Effector memory CD8-positive, alpha-beta T cell (primary cell): ENCODE results near the gene COL1A2.

Experiments used
- ATAC-seq: fragments of 150-1000 bp; cut with Tn5 transposase; replicated peaks from 2 replicates; pipeline ENCODE4 v1.10.0; 2021; ENCODE audit warnings: mild to moderate bottlenecking, moderate library complexity
- DNase-seq, 3 experiments: peaks; one replicate each; pipeline ENCODE4 v3.0.0; 2021
- H3K27ac Mint-ChIP-seq, 2 donors: one replicate each; pipeline ENCODE4 v1.8.0; 2022; ENCODE audit warnings: mild to moderate bottlenecking in 2 of 2, mixed read lengths in 2 of 2, moderate library complexity in 2 of 2
- H3K27me3 Mint-ChIP-seq, 2 donors: one replicate each; pipeline ENCODE4 v1.8.0; 2022; ENCODE audit warnings: mixed read lengths in 2 of 2
- H3K36me3 Mint-ChIP-seq: one replicate; pipeline ENCODE4 v1.8.0; 2022; ENCODE audit warnings: mild to moderate bottlenecking, moderate library complexity, mixed read lengths; ENCODE audit not compliant: insufficient read depth
- H3K4me1 Mint-ChIP-seq, 2 donors: one replicate each; pipeline ENCODE4 v1.8.0; 2022; ENCODE audit warnings: low read depth in 2 of 2, mixed read lengths in 2 of 2
- H3K4me3 Mint-ChIP-seq, 2 donors: one replicate each; pipeline ENCODE4 v1.8.0; 2022; ENCODE audit warnings: mild to moderate bottlenecking in 2 of 2, mixed read lengths in 2 of 2, moderate library complexity in 2 of 2
- H3K9me3 Mint-ChIP-seq, 2 donors: one replicate each; pipeline ENCODE4 v1.8.0; 2022; ENCODE audit warnings: mixed read lengths in 2 of 2

Gene COL1A2

GRCh38 chr7:94436018-94436604 lies 41.4 kb downstream of the COL1A2 start:
- DNase-seq (peak; percentile 40 to 51 (median 47)), ATAC-seq (peak; percentile 80)
- Mint-ChIP-seq H3K4me3 (no peak overlapping the region), H3K27me3 (peaks cover 18 to 22% of the 10 kb centered on the region in 2 donors), H3K36me3 (no peaks in the 10 kb centered on the region), H3K27ac (no peak overlapping the region), H3K9me3 (no peaks in the 10 kb centered on the region), H3K4me1 (peaks cover 0 to 3% of the 10 kb centered on the region in 2 donors)

- no peak for ATAC-seq
- Mint-ChIP-seq H3K4me1 (peaks cover 0 to 3% of the 10 kb centered on the region in 2 donors), H3K27ac (no peak overlapping the region), H3K27me3 (peaks cover 24 to 27% of the 10 kb centered on the region in 2 donors), H3K4me3 (no peak overlapping the region), H3K36me3 (no peaks in the 10 kb centered on the region), H3K9me3 (no peaks in the 10 kb centered on the region)
- DNase-seq: no peak
Measured at GRCh38 chr7:94436700-94437099, 42.0 kb downstream of the COL1A2 start.

- DNase-seq: no peak
- no peak for ATAC-seq
Measured at GRCh38 chr7:94439893-94440381, 45.2 kb downstream of the COL1A2 start.

GRCh38 chr7:94440451-94441039 lies 45.9 kb downstream of the COL1A2 start:
- H3K4me3 Mint-ChIP-seq: no peak overlapping the region
- peaks cover 31 to 42% of the 10 kb centered on the region in 2 donors for H3K27me3 Mint-ChIP-seq
- ATAC-seq (no peak), DNase-seq (no peak)
- H3K27ac Mint-ChIP-seq: no peak overlapping the region
- H3K9me3 Mint-ChIP-seq: no peaks in the 10 kb centered on the region
- peaks cover 0 to 3% of the 10 kb centered on the region in 2 donors for H3K4me1 Mint-ChIP-seq
- H3K36me3 Mint-ChIP-seq: no peaks in the 10 kb centered on the region

More at GRCh38 chr7:94439893-94440381, 45.2 kb downstream of the COL1A2 start:
- Mint-ChIP-seq H3K36me3 (no peaks in the 10 kb centered on the region), H3K9me3 (no peaks in the 10 kb centered on the region), H3K27me3 (peaks cover 31 to 42% of the 10 kb centered on the region in 2 donors), H3K4me3 (no peak overlapping the region), H3K27ac (no peak overlapping the region), H3K4me1 (peaks cover 0 to 3% of the 10 kb centered on the region in 2 donors)

- H3K9me3 Mint-ChIP-seq: no peaks in the 10 kb centered on the region
- H3K4me3 Mint-ChIP-seq: no peak overlapping the region
- no peak for ATAC-seq
- peaks cover 0 to 1% of the 10 kb centered on the region in 2 donors for H3K4me1 Mint-ChIP-seq
- no peak overlapping the region for H3K27ac Mint-ChIP-seq
- no peak for DNase-seq
- H3K27me3 Mint-ChIP-seq: peaks cover 28 to 37% of the 10 kb centered on the region in 2 donors
- no peaks in the 10 kb centered on the region for H3K36me3 Mint-ChIP-seq
Measured at GRCh38 chr7:94441138-94441537, 46.4 kb downstream of the COL1A2 start.

GRCh38 chr7:94442639-94443038 lies 47.9 kb downstream of the COL1A2 start:
- Mint-ChIP-seq H3K4me3 (no peak overlapping the region), H3K27me3 (peaks cover 21 to 26% of the 10 kb centered on the region in 2 donors), H3K36me3 (no peaks in the 10 kb centered on the region), H3K27ac (no peak overlapping the region), H3K9me3 (no peaks in the 10 kb centered on the region), H3K4me1 (no peaks in the 10 kb centered on the region)
- DNase-seq: no peak
- no peak for ATAC-seq

GRCh38 chr7:94444813-94445212 lies 50.1 kb downstream of the COL1A2 start:
- Mint-ChIP-seq H3K4me1 (no peaks in the 10 kb centered on the region), H3K9me3 (no peaks in the 10 kb centered on the region), H3K27me3 (peaks cover 19 to 20% of the 10 kb centered on the region in 2 donors), H3K4me3 (no peak overlapping the region), H3K36me3 (no peaks in the 10 kb centered on the region), H3K27ac (no peak overlapping the region)
- no peak for DNase-seq
- no peak for ATAC-seq

- ATAC-seq (no peak), DNase-seq (no peak)
- Mint-ChIP-seq H3K27ac (no peak overlapping the region), H3K4me1 (no peaks in the 10 kb centered on the region), H3K9me3 (no peaks in the 10 kb centered on the region), H3K27me3 (peaks cover 24 to 25% of the 10 kb centered on the region in 2 donors), H3K4me3 (no peak overlapping the region), H3K36me3 (no peaks in the 10 kb centered on the region)
Measured at GRCh38 chr7:94445696-94446194, 51.0 kb downstream of the COL1A2 start.

- Mint-ChIP-seq H3K4me3 (no peak overlapping the region), H3K27me3 (peaks cover 26 to 30% of the 10 kb centered on the region in 2 donors), H3K27ac (no peak overlapping the region), H3K4me1 (no peaks in the 10 kb centered on the region), H3K9me3 (no peaks in the 10 kb centered on the region), H3K36me3 (no peaks in the 10 kb centered on the region)
- DNase-seq (no peak), ATAC-seq (no peak)
Measured at GRCh38 chr7:94446308-94446707, 51.6 kb downstream of the COL1A2 start.

- Mint-ChIP-seq H3K27me3 (peaks cover 33 to 38% of the 10 kb centered on the region in 2 donors), H3K4me1 (no peaks in the 10 kb centered on the region), H3K9me3 (no peaks in the 10 kb centered on the region), H3K36me3 (no peaks in the 10 kb centered on the region), H3K27ac (no peak overlapping the region), H3K4me3 (no peak overlapping the region)
- ATAC-seq (peak; percentile 48), DNase-seq (no peak)
Measured at GRCh38 chr7:94449151-94449725, 54.5 kb downstream of the COL1A2 start.

- H3K4me3 Mint-ChIP-seq: no peak overlapping the region
- no peak overlapping the region for H3K27ac Mint-ChIP-seq
- no peaks in the 10 kb centered on the region for H3K4me1 Mint-ChIP-seq
- no peaks in the 10 kb centered on the region for H3K36me3 Mint-ChIP-seq
- no peaks in the 10 kb centered on the region for H3K9me3 Mint-ChIP-seq
- DNase-seq (no peak), ATAC-seq (no peak)
- H3K27me3 Mint-ChIP-seq: peaks cover 33 to 38% of the 10 kb centered on the region in 2 donors
Measured at GRCh38 chr7:94450044-94450697, 55.5 kb downstream of the COL1A2 start.

GRCh38 chr7:94451187-94451586 lies 56.5 kb downstream of the COL1A2 start:
- Mint-ChIP-seq H3K36me3 (no peaks in the 10 kb centered on the region), H3K27ac (no peak overlapping the region), H3K4me3 (no peak overlapping the region), H3K4me1 (no peaks in the 10 kb centered on the region), H3K27me3 (peaks cover 33 to 38% of the 10 kb centered on the region in 2 donors), H3K9me3 (no peaks in the 10 kb centered on the region)
- ATAC-seq (no peak), DNase-seq (no peak)

- Mint-ChIP-seq H3K27ac (no peak overlapping the region), H3K4me1 (no peaks in the 10 kb centered on the region), H3K36me3 (no peaks in the 10 kb centered on the region), H3K27me3 (peaks cover 33 to 38% of the 10 kb centered on the region in 2 donors), H3K4me3 (no peak overlapping the region), H3K9me3 (no peaks in the 10 kb centered on the region)
- DNase-seq (no peak), ATAC-seq (no peak)
Measured at GRCh38 chr7:94452239-94452638, 57.5 kb downstream of the COL1A2 start.
